H9 (cell line): ENCODE measurements around the gene PALS1. TPM values are rescaled to one million over a fixed set of nuclear protein-coding genes. Genes with fewer than 3 reads are reported as not detected.

Source experiments
- DNase-seq: peaks from one replicate; pipeline ENCODE4 v3.0.0-alpha.2; 2017
- H2AFZ ChIP-seq: one replicate; pipeline ENCODE4 v1.6.1; 2013; ENCODE audit warnings: mild to moderate bottlenecking, low read length, control low read depth, moderate library complexity
- H2AK5ac ChIP-seq: 2 replicates; pipeline ENCODE4 v1.6.1; 2013; ENCODE audit warnings: low read length, control low read depth, mixed read lengths; ENCODE audit not compliant: insufficient read length
- H2BK120ac ChIP-seq: one replicate; pipeline ENCODE4 v1.6.1; 2013; ENCODE audit warnings: low read depth, mild to moderate bottlenecking, low read length, control low read depth, inconsistent platforms; ENCODE audit not compliant: poor library complexity, severe bottlenecking
- H2BK12ac ChIP-seq: 2 replicates; pipeline ENCODE4 v1.6.1; 2013; ENCODE audit warnings: low read length, control low read depth, mixed read lengths, low read depth; ENCODE audit not compliant: insufficient read length
- H2BK15ac ChIP-seq: 2 replicates; pipeline ENCODE4 v1.6.1; 2013; ENCODE audit warnings: low read depth, low read length, control low read depth
- H2BK20ac ChIP-seq: one replicate; pipeline ENCODE4 v1.6.1; 2013; ENCODE audit warnings: low read depth, mild to moderate bottlenecking, low read length, control low read depth, inconsistent platforms; ENCODE audit not compliant: poor library complexity, severe bottlenecking
- H2BK5ac ChIP-seq: 2 replicates; pipeline ENCODE4 v1.6.1; 2013; ENCODE audit warnings: low read length, control low read depth, mixed read lengths; ENCODE audit not compliant: insufficient read length
- H3K14ac ChIP-seq: 2 replicates; pipeline ENCODE4 v1.6.1; 2013; ENCODE audit warnings: low read length, control low read depth; ENCODE audit not compliant: insufficient read depth
- H3K18ac ChIP-seq: 2 replicates; pipeline ENCODE4 v1.6.1; 2013; ENCODE audit warnings: low read depth, mild to moderate bottlenecking, mixed read lengths, low read length, control low read depth; ENCODE audit not compliant: insufficient read length
- H3K23ac ChIP-seq: 2 replicates; pipeline ENCODE4 v1.6.1; 2013; ENCODE audit warnings: low read length, control low read depth, mixed read lengths, low read depth; ENCODE audit not compliant: insufficient read length
- H3K23me2 ChIP-seq: 2 replicates; pipeline ENCODE4 v1.6.1; 2013; ENCODE audit warnings: low read depth, mild to moderate bottlenecking, mixed read lengths, low read length, control low read depth; ENCODE audit not compliant: insufficient read length, poor library complexity, severe bottlenecking
- H3K27ac ChIP-seq: 2 replicates; pipeline ENCODE4 v1.5.1; 2013; ENCODE audit warnings: low read length, control low read depth, mixed read lengths, low read depth; ENCODE audit not compliant: insufficient read length
- H3K27me3 ChIP-seq: 2 replicates; pipeline ENCODE4 v1.6.1; 2013; ENCODE audit warnings: low read length, control low read depth, inconsistent platforms; ENCODE audit not compliant: insufficient read depth
- H3K4ac ChIP-seq: 2 replicates; pipeline ENCODE4 v1.6.1; 2013; ENCODE audit warnings: low read depth, mild to moderate bottlenecking, control low read depth, inconsistent platforms, low read length, moderate library complexity
- H3K4me1 ChIP-seq: 2 replicates; pipeline ENCODE4 v1.6.1; 2013; ENCODE audit warnings: low read length, control low read depth, inconsistent platforms; ENCODE audit not compliant: insufficient read depth
- H3K4me2 ChIP-seq: 2 replicates; pipeline ENCODE4 v1.6.1; 2013; ENCODE audit warnings: low read length, control low read depth, mixed read lengths; ENCODE audit not compliant: insufficient read length, insufficient read depth
- H3K56ac ChIP-seq: 2 replicates; pipeline ENCODE4 v1.6.1; 2013; ENCODE audit warnings: low read depth, mild to moderate bottlenecking, mixed read lengths, low read length, control low read depth; ENCODE audit not compliant: insufficient read length
- H3K79me1 ChIP-seq: 2 replicates; pipeline ENCODE4 v1.6.1; 2013; ENCODE audit warnings: low read depth, mild to moderate bottlenecking, moderate library complexity, low read length, control low read depth, inconsistent platforms; ENCODE audit not compliant: insufficient read depth, poor library complexity, severe bottlenecking
- H3K79me2 ChIP-seq: 2 replicates; pipeline ENCODE4 v1.6.1; 2013; ENCODE audit warnings: low read length, control low read depth, inconsistent platforms; ENCODE audit not compliant: insufficient read depth
- H3K9ac ChIP-seq: 2 replicates; pipeline ENCODE4 v1.6.1; 2013; ENCODE audit warnings: low read length, control low read depth, mixed read lengths; ENCODE audit not compliant: insufficient read length; ENCODE audit errors: extremely low read depth
- H3K9me3 ChIP-seq: one replicate; pipeline ENCODE4 v1.6.1; 2013; ENCODE audit warnings: low read depth, low read length, inconsistent platforms; ENCODE audit not compliant: control insufficient read depth
- H3T11ph ChIP-seq: one replicate; pipeline ENCODE4 v1.6.1; 2013; ENCODE audit warnings: mild to moderate bottlenecking, low read length, control low read depth, inconsistent platforms
- H4K20me1 ChIP-seq: one replicate; pipeline ENCODE4 v1.6.1; 2013; ENCODE audit not compliant: control insufficient read depth, insufficient read length, insufficient read depth
- H4K5ac ChIP-seq: 2 replicates; pipeline ENCODE4 v1.6.1; 2013; ENCODE audit warnings: low read depth, mild to moderate bottlenecking, mixed read lengths, low read length, control low read depth; ENCODE audit not compliant: insufficient read length
- H4K8ac ChIP-seq: replicated peaks from 2 replicates; pipeline ENCODE4 v1.6.1; 2013; ENCODE audit warnings: low read length, control low read depth, mixed read lengths, low read depth; ENCODE audit not compliant: insufficient read length
- H4K91ac ChIP-seq: 2 replicates; pipeline ENCODE4 v1.6.1; 2013; ENCODE audit warnings: low read depth, mild to moderate bottlenecking, moderate library complexity, mixed read lengths, low read length, control low read depth; ENCODE audit not compliant: insufficient read length
- H3K27ac Mint-ChIP-seq, 3 experiments: 2 replicates in 2 of 3; 3 replicates in 1 of 3; pipeline ENCODE4 v1.8.0; 2020 to 2021; ENCODE audit warnings: mixed read lengths in 3 of 3, mild to moderate bottlenecking in 1 of 3, moderate library complexity in 1 of 3
- H3K27me3 Mint-ChIP-seq: 2 replicates; pipeline ENCODE4 v1.8.0; 2021; ENCODE audit warnings: low read depth, mild to moderate bottlenecking, moderate library complexity, mixed read lengths
- H3K36me3 Mint-ChIP-seq, 3 experiments: 2 replicates in 2 of 3; 3 replicates in 1 of 3; pipeline ENCODE4 v1.8.0; 2020 to 2021; ENCODE audit warnings: low read depth in 3 of 3, mixed read lengths in 3 of 3; ENCODE audit not compliant: insufficient read depth in 1 of 3
- H3K4me1 Mint-ChIP-seq, 2 experiments: 2 replicates each; pipeline ENCODE4 v1.8.0; 2020; ENCODE audit warnings: mixed read lengths in 2 of 2
- H3K4me3 Mint-ChIP-seq, 2 experiments: 2 replicates in 1 of 2; 3 replicates in 1 of 2; pipeline ENCODE4 v1.8.0; 2020 to 2021; ENCODE audit warnings: mild to moderate bottlenecking in 2 of 2, mixed read lengths in 2 of 2, moderate library complexity in 1 of 2
- H3K9me3 Mint-ChIP-seq, 2 experiments: 2 replicates in 1 of 2; 3 replicates in 1 of 2; pipeline ENCODE4 v1.8.0; 2020; ENCODE audit warnings: mild to moderate bottlenecking in 2 of 2, mixed read lengths in 2 of 2, moderate library complexity in 1 of 2
- CTCF ChIP-seq: fragments of 200-600 bp; sonication (generic); conservative IDR thresholded peaks from 3 replicates; pipeline ENCODE4 v1.8.0; 2021; ENCODE audit warnings: antibody characterized with exemption, mild to moderate bottlenecking
- WGBS: extraction: QIAGEN DNeasy Blood & Tissue Kit; methylation state at CpG from one replicate; pipeline ENCODE4 v1.1.7; 2013; ENCODE audit warnings: missing lambda C conversion rate, low lambda C conversion rate, mixed read lengths; ENCODE audit not compliant: insufficient read length; ENCODE audit errors: extremely low coverage; 5-methylcytosine and 5-hydroxymethylcytosine counted together
- total RNA-seq: library from RNA; stranded (reverse); gene quantifications from 2 replicates; pipeline ENCODE4 v1.2.1, GENCODE V29; 2021

The PALS1 gene
- total RNA-seq, 1 experiment from 2014 or later, result 18.0 TPM

GRCh38 chr14:67240978-67241410 lies 241 bp upstream of the PALS1 start:
- Histone ChIP-seq H4K5ac (no peak overlapping the region), H2BK20ac (no peak overlapping the region), H2AK5ac (no peak overlapping the region), H2BK12ac (no peak overlapping the region), H2BK120ac (no peak overlapping the region), H3K18ac (no peak overlapping the region), H3T11ph (no peak overlapping the region), H3K23me2 (peaks cover 8% of the 10 kb centered on the region), H3K4ac (no peak overlapping the region), H3K4me2 (peak overlapping the region; percentile 97), H3K23ac (no peak overlapping the region), H2BK15ac (no peak overlapping the region), H2AFZ (peak overlapping the region; percentile 96), H4K91ac (no peak overlapping the region), H3K27me3 (peaks cover 3% of the 10 kb centered on the region; the same call in 1 of the 2 replicates), H3K79me2 (peaks cover 2% of the 10 kb centered on the region; the same call in 1 of the 2 replicates), H3K9me3 (no peaks in the 10 kb centered on the region), H3K14ac (peak overlapping the region; percentile 97; the same call in 1 of the 2 replicates), H4K20me1 (no peaks in the 10 kb centered on the region), H3K9ac (peak overlapping the region; percentile 71), H3K79me1 (no peaks in the 10 kb centered on the region), H3K4me1 (no peaks in the 10 kb centered on the region), H4K8ac (no peak overlapping the region), H2BK5ac (no peak overlapping the region), H3K56ac (no peak overlapping the region), H3K27ac (peak overlapping the region; percentile 53)
- Mint-ChIP-seq H3K27me3 (peaks cover 20% of the 10 kb centered on the region), H3K4me3 (peak overlapping the region; percentile 81 to 90), H3K27ac (peak overlapping the region; percentile 95 to 96 (median 96); a peak in 6 of 7 replicates), H3K9me3 (no peaks in the 10 kb centered on the region), H3K36me3 (peaks cover 0 to 6% (median 3%) of the 10 kb centered on the region in 3 experiments; a peak in 3 of 7 replicates), H3K4me1 (peaks cover 11 to 15% of the 10 kb centered on the region in 2 experiments)
- DNase-seq, result peak; percentile 98
- no peak for TF ChIP-seq CTCF
- whole genome bisulfite sequencing, result no CpG with 5 or more reads among the region's 54 CpGs
